HG02938 (cell line): ENCODE measurements around the gene NCS1.

Experiments used
- ATAC-seq: cut with Tn5 transposase; IDR thresholded peaks from one replicate; pipeline ENCODE4 v1.9.1; 2021; ENCODE audit warnings: mild to moderate bottlenecking, moderate library complexity; ENCODE audit not compliant: unreplicated experiment

NCS1 gene

GRCh38 chr9:130211548-130212226 is 39.5 kb downstream of the NCS1 start:
- no peak for ATAC-seq

- no peak for ATAC-seq
Observed at GRCh38 chr9:130212543-130213297, 40.5 kb downstream of the NCS1 start.

GRCh38 chr9:130213911-130214761 is 41.9 kb downstream of the NCS1 start:
- ATAC-seq, result no peak

GRCh38 chr9:130214776-130215340 is 42.7 kb downstream of the NCS1 start:
- ATAC-seq, result no peak

GRCh38 chr9:130215341-130216119 is 43.3 kb downstream of the NCS1 start:
- no peak for ATAC-seq

- ATAC-seq, result no peak
Observed at GRCh38 chr9:130217838-130218237, 45.6 kb downstream of the NCS1 start.

GRCh38 chr9:130219661-130220096 is 47.5 kb downstream of the NCS1 start:
- no peak for ATAC-seq

- no peak for ATAC-seq
Observed at GRCh38 chr9:130220352-130220751, 48.1 kb downstream of the NCS1 start.

- ATAC-seq, result no peak
Observed at GRCh38 chr9:130222833-130223232, 50.6 kb downstream of the NCS1 start.

GRCh38 chr9:130225071-130225470 is 52.9 kb downstream of the NCS1 start:
- ATAC-seq, result no peak

GRCh38 chr9:130225586-130225985 is 53.4 kb downstream of the NCS1 start:
- no peak for ATAC-seq

GRCh38 chr9:130226112-130226511 is 53.9 kb downstream of the NCS1 start:
- ATAC-seq, result no peak

GRCh38 chr9:130227833-130228232 is 55.6 kb downstream of the NCS1 start:
- no peak for ATAC-seq

GRCh38 chr9:130229759-130230158 is 57.6 kb downstream of the NCS1 start:
- no peak for ATAC-seq

GRCh38 chr9:130230631-130231030 is 58.4 kb downstream of the NCS1 start:
- no peak for ATAC-seq

- ATAC-seq, result no peak
Observed at GRCh38 chr9:130232899-130233586, 60.8 kb downstream of the NCS1 start.

- ATAC-seq, result no peak
Observed at GRCh38 chr9:130233587-130233945, 61.4 kb downstream of the NCS1 start.

GRCh38 chr9:130234340-130235260 is 62.4 kb downstream of the NCS1 start:
- ATAC-seq, result no peak
